ENCODE data around the gene ERF.

- TF ChIP-seq EZH2 (IDR thresholded peaks at IDR 0.05; ENCODE audit: borderline replicate concordance, insufficient read depth, low read depth, low read length, poor library complexity, severe bottlenecking) (no peak), CTCF (IDR thresholded peaks at IDR 0.05) (no peak)
These were observed 47.1 kb downstream of the ERF start for GRCh38 chr19:42207767-42208271.

Measured in B cell (primary cell).